Left ventricle myocardium inferior (tissue), 1 donor: ENCODE measurements around the gene ATP4A. TPM values are rescaled to one million over a fixed set of nuclear protein-coding genes. Genes with fewer than 3 reads are reported as not detected.

Experiments
- DNase-seq: peaks from one replicate; pipeline ENCODE4 v3.0.0-alpha.2; 2020
- H3K27ac ChIP-seq: fragments of 200-600 bp; replicated peaks from 2 replicates; pipeline ENCODE4 v1.8.0; 2021
- H3K27me3 ChIP-seq: fragments of 200-600 bp; 2 replicates; pipeline ENCODE4 v1.8.0; 2021; ENCODE audit warnings: low read depth
- H3K36me3 ChIP-seq: fragments of 200-600 bp; 2 replicates; pipeline ENCODE4 v1.8.0; 2021
- H3K4me1 ChIP-seq: fragments of 200-600 bp; 2 replicates; pipeline ENCODE4 v1.8.0; 2021
- H3K4me3 ChIP-seq: fragments of 200-600 bp; 2 replicates; pipeline ENCODE4 v1.8.0; 2021; ENCODE audit warnings: mild to moderate bottlenecking, moderate library complexity
- H3K9me3 ChIP-seq: fragments of 200-600 bp; replicated peaks from 2 replicates; pipeline ENCODE4 v1.8.0; 2021
- intact Hi-C: fragments of 100-400 bp; cut with micrococcal nuclease; formaldehyde crosslinking; loops from one replicate; pipeline ENCODE4 v1.11.0; 2022
- total RNA-seq: library from RNA; stranded (reverse); fragmentation: NEBNext Ultra II Directional; extraction: Animal tissue kit (Norgen Biotek cat#: 25700); gene quantifications from one replicate; pipeline ENCODE4 v1.2.1, GENCODE V29; 2021
- TF ChIP-seq, protein P1 (sequence below): fragments of 200-600 bp; IDR thresholded peaks from 2 replicates; pipeline ENCODE4 v1.8.0; 2021; ENCODE audit warnings: antibody characterized with exemption, mild to moderate bottlenecking, borderline replicate concordance
- donor health status: DM: no; HTN: yes; CAD: no; lungs with severe emphysema.

The ATP4A gene
- total RNA-seq, 1 donor from 2014 or later, result not detected

DNA sequence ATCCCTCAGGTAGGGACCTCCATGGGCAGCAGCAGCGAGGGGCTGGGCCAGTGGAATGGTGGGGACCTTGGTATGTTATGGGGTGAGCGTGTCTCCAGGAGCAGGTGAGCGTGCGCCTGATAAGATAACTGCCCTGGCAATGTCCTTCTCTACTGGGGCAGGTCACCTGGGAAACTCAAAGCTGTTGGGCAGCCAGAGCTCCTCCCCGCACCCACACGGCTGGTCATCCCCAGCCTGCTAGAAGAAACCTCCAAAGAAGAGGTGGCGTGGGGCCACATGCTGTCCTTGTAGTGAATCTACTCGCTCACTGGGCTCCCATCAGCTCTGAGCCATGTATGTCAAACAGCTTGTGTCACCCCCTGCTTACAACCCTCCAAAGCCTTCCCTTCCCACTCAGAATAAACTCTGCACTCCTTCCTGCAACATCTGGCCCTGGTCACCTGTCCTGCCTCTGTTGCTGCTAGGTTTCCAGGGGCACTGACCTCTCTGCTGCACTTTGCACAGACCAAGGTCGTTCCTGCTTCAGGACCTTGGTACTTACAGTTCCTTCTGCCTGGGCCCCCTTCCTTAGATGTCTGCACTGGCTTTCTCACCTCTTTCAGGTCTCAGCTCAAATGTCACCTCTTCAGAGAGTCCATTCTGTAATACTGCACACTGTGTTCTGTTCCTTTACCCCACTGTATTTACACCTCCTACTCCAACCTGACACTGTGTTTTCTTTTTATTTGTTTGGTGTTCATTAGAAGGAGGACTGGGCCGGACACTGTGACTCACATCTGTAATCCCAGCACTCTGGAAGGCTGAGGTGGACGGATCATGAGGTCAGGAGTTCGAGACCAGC, 1.8 kb upstream of the ATP4A start:
- DNase-seq, result no peak
- TF ChIP-seq, protein P1, sequence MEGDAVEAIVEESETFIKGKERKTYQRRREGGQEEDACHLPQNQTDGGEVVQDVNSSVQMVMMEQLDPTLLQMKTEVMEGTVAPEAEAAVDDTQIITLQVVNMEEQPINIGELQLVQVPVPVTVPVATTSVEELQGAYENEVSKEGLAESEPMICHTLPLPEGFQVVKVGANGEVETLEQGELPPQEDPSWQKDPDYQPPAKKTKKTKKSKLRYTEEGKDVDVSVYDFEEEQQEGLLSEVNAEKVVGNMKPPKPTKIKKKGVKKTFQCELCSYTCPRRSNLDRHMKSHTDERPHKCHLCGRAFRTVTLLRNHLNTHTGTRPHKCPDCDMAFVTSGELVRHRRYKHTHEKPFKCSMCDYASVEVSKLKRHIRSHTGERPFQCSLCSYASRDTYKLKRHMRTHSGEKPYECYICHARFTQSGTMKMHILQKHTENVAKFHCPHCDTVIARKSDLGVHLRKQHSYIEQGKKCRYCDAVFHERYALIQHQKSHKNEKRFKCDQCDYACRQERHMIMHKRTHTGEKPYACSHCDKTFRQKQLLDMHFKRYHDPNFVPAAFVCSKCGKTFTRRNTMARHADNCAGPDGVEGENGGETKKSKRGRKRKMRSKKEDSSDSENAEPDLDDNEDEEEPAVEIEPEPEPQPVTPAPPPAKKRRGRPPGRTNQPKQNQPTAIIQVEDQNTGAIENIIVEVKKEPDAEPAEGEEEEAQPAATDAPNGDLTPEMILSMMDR, result no peak
- no peaks in the 10 kb centered on the region for H3K36me3 ChIP-seq
- H3K9me3 ChIP-seq, result no peaks in the 10 kb centered on the region
- intact Hi-C loops, result no loop called here
- no peak overlapping the region for H3K27ac ChIP-seq
- peaks cover 67% of the 10 kb centered on the region for H3K27me3 ChIP-seq
- no peak overlapping the region for H3K4me3 ChIP-seq
- no peaks in the 10 kb centered on the region for H3K4me1 ChIP-seq

DNA sequence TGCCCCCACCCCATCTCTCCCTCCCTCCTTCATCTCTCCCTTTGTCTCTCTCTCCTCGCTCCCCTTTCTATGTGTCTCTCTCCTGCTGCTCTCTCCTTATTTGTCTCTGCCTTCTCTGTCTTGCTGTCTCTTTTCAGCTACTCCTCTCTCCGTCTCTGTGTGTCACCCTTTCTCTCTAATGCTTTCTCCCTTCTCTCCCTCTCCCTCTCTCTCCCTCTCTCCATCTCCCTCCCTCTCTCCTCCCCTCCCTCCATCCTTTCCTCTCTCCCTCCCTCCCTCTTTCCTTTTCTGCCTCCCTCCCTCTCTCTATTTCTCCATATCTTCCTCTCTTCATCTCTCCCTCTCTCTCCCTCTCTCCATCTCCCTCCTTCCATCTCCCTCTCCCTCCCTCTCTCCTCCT, 682 bp downstream of the ATP4A start:
- no peak overlapping the region for H3K27ac ChIP-seq
- H3K4me1 ChIP-seq, result peaks cover 9% of the 10 kb centered on the region
- DNase-seq, result no peak
- peaks cover 74% of the 10 kb centered on the region for H3K27me3 ChIP-seq
- no peaks in the 10 kb centered on the region for H3K36me3 ChIP-seq
- intact Hi-C loops, result no loop called here
- TF ChIP-seq, protein P1, result no peak
- H3K9me3 ChIP-seq, result no peaks in the 10 kb centered on the region
- no peak overlapping the region for H3K4me3 ChIP-seq

GRCh38 chr19:35562336-35562735, 1.1 kb downstream of the ATP4A start:
- no peaks in the 10 kb centered on the region for H3K36me3 ChIP-seq
- no peak overlapping the region for H3K4me3 ChIP-seq
- intact Hi-C loops, result no loop called here
- no peak overlapping the region for H3K27ac ChIP-seq
- TF ChIP-seq, protein P1, result no peak
- DNase-seq, result no peak
- no peaks in the 10 kb centered on the region for H3K9me3 ChIP-seq
- peaks cover 13% of the 10 kb centered on the region for H3K4me1 ChIP-seq
- peaks cover 78% of the 10 kb centered on the region for H3K27me3 ChIP-seq

DNA sequence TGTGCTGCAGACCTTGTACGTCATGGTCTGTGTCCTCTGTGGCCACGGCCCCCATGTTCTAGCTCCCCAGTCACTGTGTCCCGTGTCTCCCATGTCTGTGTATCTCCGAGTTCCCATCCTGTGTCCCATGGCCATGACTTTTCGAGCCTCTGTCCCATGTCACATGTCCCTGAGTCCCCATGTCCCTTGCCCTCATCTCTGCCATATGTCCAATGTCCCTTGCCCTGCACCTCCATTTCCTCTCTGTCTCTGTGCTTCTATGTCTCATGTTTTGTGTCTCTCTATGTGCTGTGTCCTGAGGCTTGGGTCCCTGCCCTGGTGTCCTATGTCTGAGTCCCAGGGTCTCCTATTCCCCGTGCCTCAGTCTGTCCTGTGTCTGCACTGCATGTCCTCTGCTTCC, 2.0 kb downstream of the ATP4A start:
- no peak for DNase-seq

GRCh38 chr19:35560677-35561076, 2.8 kb downstream of the ATP4A start:
- no peak for DNase-seq
- peaks cover 13% of the 10 kb centered on the region for H3K4me1 ChIP-seq
- no peaks in the 10 kb centered on the region for H3K9me3 ChIP-seq
- H3K27me3 ChIP-seq, result peaks cover 95% of the 10 kb centered on the region
- intact Hi-C loops, result no loop called here
- H3K27ac ChIP-seq, result no peak overlapping the region
- no peaks in the 10 kb centered on the region for H3K36me3 ChIP-seq
- no peak overlapping the region for H3K4me3 ChIP-seq
- TF ChIP-seq, protein P1, result no peak

More for the DNA sequence above, 2.0 kb downstream of the ATP4A start:
- Histone ChIP-seq H3K9me3 (no peaks in the 10 kb centered on the region), H3K4me3 (no peak overlapping the region), H3K27ac (no peak overlapping the region), H3K4me1 (peaks cover 13% of the 10 kb centered on the region), H3K36me3 (no peaks in the 10 kb centered on the region), H3K27me3 (peaks cover 87% of the 10 kb centered on the region)
- TF ChIP-seq, protein P1, result no peak
- intact Hi-C loops, result no loop called here
